ENCODE measurements around the gene ABHD2.
A peak's percentile ranks its signal among the peaks of the same experiment; 100 is the strongest.

Gene ABHD2

DNA sequence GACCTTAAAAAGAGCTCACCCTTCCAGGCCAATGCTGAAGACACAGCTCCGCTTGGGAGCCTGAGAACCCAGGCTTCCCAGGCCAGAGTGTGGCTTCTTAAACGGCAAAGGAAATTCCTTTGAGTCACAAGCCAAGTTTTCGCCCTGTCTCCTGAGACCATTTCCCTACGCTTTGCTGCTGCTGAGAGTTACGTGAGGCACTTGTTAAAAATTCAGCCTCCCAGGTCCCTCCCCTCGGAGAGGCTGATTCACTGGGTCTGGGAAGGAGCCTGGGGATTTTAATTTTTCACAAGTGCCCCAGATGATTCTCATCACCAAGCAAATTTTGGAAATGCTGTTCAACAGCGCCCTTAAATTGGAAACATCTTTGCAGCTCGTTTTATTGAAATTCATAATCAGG lies 107.6 kb downstream of the ABHD2 start:
- DNase-seq = no peak

GRCh38 chr15:89196241-89196640 lies 108.0 kb downstream of the ABHD2 start:
- no peak for DNase-seq

DNA sequence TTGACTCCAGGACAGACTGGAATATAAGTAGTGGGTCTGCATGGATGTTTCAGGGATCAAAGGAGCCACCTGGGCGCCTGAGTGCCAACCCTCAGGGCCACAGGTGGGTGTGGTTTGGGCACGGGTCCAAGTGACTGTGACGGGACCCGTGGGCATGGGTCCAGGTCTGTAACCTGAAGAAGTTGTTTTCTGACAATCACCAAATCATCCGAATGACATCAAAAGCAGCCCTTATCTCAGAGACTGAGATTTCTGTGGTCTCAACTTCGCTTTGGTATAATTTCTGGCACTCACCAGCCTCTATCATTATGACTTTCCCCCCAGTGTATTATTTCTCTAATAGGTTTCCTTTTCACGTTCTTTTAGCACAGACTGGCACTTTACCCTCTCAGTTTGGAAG lies 108.7 kb downstream of the ABHD2 start:
- DNase-seq = no peak

DNA sequence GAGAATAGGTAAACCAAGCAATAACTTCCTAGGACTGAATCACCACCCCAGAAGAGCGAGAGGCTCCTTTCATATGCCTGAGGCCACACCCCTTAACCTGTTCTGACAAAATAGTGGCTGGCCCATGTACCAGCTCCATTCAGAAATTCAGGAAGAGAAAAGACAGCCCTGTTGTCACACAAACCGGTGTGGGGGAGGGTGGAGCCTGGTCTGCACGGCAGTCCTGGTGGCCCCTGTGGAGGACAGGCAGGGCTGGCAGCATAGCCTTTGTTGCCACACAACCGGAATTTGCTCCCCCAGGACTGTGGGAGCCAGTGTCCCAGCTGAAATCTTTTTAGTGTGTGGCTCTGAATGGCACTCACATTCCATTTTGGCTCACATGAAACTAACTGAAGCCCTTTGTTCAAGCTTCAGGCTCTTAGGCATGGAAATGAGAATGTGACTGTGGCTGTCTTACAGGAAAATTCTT lies 109.3 kb downstream of the ABHD2 start:
- no peak for DNase-seq

DNA sequence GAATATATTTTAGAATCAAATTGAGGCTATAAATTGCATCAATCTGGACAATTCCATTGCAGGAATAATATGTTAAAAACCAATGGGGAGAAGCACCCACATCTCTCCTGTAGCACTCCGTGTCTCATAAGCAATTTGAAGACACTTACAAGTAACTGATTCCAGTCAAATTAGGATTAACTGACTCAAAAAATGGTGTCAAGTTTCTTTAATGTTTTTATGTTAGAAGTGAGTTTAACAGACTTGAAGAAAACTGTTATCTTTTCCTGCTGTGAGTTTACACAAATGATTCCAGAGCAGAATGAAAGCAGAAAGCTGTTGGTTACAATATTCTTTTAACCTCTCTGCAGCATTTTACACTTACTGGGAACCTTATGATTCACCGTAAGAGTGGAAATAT lies 109.9 kb downstream of the ABHD2 start:
- no peak for DNase-seq

- DNase-seq = no peak
These were observed 110.7 kb downstream of the ABHD2 start for GRCh38 chr15:89198934-89199333.

DNA sequence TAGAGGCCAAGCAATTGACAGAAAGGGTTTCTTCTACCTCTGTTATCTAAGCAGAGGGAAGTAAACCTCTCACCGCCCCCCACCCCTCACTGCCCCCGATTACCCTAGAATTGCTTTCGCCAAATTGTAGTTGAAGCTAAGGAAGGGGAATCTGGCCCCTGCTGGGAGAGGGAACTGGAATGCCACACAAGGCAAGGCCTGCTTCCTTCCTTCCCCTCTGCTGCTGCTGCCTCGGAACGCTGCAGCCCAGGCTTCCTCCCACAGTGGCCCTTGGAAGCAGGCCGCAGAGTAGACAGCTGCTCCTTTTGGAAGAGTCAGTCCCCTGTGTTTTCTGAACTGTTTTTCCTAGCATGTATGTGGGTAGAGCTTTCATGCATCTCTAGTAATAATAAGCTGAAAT lies 111.5 kb downstream of the ABHD2 start:
- no peak for DNase-seq

- DNase-seq = no peak
These were observed 111.9 kb downstream of the ABHD2 start for GRCh38 chr15:89200182-89200581.

GRCh38 chr15:89201465-89202005 lies 113.3 kb downstream of the ABHD2 start:
- no peak for DNase-seq

GRCh38 chr15:89203705-89204273 lies 115.5 kb downstream of the ABHD2 start:
- DNase-seq = peak in 2 of 4 experiments; percentile 15 to 40

DNA sequence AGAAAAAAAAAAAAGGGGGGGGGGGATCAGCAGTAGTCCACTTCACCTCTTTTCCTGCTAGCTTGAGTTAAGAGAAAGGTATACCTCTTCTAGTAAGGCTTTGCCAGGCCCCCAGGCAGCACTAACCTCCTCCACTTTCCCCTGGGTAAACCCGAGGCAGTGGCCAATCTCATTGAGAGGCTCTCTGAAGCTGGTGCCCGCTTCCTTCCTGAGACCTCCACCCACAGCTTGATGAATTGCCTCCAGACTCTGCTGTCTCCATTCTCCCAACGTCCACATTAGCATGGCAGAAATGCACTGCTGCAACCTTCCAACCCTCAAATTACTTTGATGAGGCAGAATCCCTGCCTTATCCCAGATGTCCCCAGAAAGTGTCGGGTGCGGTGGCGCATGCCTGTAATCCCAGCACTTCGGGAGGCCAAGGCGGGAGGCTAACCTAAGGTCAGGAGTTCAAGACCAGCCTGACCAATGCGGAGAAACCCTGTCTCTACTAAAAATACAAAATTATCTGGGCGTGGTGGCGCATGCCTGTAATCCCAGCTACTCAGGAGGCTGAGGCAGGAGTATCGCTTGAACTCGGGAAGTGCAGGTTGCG lies 117.8 kb downstream of the ABHD2 start:
- DNase-seq = peak in 2 of 4 experiments; percentile 5 to 14

DNA sequence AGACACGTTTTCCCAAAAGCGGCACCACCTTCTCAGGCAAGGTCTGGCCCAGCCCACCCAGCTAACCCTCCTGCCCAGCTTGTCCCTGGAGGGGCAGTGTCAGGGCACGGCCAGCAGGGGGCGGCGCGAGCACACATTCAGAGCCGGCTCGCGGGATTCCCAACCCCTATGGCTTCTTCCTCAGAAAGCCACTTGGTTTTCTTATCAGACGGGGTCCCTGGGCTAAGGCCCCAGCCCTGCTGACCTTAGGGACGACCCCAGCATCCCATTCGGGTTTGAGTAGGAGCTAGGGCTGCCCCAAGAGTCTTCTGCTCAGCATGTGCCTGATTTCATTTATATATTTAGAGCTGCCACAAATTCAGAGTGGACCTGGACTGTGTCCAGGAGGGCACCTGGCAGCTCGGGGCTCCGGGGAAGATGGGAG lies 118.7 kb downstream of the ABHD2 start:
- DNase-seq = peak; percentile 72 to 88 (median 78)

- no peak for DNase-seq
These were observed 120.0 kb downstream of the ABHD2 start for GRCh38 chr15:89208256-89208655.

DNA sequence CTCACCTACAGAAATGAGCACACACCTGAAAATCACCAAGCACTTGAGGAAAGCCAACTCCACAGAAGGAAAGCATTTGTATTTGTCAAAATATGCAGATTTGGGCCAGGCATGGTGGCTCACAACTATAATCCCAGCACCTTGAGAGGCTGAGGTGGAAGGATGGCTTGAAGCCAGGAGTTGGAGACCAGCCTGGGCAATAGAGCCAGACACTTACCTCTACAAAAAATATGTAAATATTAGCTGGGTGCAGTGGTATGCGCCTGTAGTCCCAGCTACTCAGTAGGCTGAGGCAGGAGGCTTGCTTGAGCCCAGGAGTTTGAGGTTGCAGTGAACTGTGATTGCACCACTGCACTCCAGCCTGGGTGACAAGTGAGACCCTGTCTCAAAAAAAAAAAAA lies 120.8 kb downstream of the ABHD2 start:
- DNase-seq = no peak

DNA sequence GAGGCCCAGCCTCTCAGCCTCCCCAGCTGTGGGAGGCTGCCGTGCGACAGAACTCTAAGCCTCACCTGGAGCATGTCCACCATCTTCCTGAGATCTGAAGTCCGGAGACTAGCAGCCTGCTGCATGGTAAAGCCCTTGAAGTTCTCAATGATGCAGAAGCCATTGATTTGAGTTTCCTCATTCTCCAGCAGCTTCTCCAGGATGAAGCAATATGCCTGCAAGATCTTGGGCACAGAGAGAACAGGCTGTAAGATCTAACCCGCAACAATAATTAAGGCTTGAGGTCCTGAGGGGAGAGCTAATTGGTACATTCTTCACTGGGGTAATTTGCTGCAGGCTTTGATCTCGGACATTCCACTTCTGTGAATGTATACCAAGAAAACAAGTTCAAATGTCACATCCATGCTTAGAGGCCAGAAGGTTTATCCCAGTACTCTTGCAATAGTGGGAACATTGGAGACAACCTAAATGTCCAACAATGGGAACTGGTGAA lies 123.5 kb downstream of the ABHD2 start:
- peak in 1 of 4 experiments; percentile 13 for DNase-seq

- no peak for DNase-seq
These were observed 127.4 kb downstream of the ABHD2 start for GRCh38 chr15:89215627-89216026.

DNA sequence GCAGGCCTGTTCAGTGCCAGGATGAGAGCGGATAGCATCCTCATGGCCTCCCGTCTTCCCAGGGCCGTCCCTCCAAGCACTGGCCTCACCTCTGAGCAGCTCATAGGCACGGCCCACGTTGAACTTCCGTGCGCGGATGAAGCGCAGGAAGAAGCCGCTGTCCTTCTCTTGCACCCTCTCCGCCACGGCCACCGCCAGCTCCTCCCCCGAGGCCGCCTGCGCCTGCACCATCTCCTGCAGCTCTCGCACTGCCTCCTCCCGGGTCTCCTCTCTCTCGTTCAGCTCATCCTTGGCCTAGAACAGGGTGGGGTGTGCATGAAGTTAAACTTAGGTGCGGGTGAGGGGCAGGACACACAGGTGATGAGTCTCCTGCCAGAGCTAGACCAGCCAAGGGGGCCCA lies 128.8 kb downstream of the ABHD2 start:
- no peak for DNase-seq

DNA sequence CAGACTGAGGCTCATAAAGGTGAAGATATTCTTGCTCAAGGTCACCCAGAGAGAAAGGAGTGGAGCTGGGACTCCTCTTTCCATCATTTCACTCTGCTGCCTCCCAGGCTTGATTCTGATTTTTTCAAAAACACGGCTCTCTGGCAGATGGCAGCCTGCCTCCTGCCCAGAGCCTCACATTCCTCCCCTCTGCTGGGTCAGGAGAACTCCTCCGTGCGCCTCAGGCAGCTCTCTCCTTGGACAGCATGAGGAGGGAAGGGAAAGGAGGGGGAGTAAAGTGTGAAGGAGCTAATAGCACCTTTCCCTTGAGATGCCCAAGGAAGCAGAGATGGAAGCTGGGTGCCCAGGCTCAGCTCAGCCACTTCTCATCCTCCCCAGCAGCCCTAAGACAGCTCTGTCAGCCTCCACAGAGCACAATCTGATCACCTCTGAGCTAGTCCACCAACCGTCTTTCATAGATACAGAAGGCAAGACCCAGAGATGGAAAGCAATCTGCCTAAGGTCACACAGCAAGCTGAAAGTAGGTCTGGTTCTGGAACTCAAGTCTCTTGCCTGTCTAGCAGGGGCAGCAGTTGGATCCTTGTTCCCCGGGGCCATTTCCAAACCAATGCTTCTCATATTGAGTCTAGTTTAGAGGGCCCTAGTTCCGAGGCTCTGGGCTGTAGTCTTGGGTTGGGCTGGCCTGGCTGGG lies 129.6 kb downstream of the ABHD2 start:
- no peak for DNase-seq

GRCh38 chr15:89218531-89218930 lies 130.3 kb downstream of the ABHD2 start:
- DNase-seq = no peak

- DNase-seq = no peak
These were observed 133.3 kb downstream of the ABHD2 start, which contains the start of gene RLBP1 for GRCh38 chr15:89221543-89221942. Gene RLBP1 (minus strand): TSS chr15:89221579. CDS start chr15:89218975, 2,604 bp downstream.

DNA sequence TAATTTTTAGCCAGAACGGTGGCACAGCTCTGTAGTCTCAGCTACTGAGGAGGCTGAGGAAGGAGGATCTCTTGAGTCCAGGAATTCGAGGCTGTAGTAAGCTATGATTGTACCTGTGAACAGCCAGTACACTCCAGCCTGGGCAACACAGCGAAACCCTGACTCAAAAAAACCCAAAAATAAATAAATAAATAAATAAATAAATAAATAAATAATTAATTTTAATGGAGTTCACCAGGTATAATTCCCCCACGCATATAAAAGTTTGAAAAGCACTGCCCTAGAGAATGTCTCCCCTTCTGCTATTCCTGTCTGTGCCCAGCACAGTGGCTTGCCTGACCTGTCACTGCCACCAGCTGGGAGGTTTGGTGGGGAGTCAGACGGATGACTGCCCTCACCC lies 137.3 kb downstream of the ABHD2 start:
- DNase-seq = no peak

DNA sequence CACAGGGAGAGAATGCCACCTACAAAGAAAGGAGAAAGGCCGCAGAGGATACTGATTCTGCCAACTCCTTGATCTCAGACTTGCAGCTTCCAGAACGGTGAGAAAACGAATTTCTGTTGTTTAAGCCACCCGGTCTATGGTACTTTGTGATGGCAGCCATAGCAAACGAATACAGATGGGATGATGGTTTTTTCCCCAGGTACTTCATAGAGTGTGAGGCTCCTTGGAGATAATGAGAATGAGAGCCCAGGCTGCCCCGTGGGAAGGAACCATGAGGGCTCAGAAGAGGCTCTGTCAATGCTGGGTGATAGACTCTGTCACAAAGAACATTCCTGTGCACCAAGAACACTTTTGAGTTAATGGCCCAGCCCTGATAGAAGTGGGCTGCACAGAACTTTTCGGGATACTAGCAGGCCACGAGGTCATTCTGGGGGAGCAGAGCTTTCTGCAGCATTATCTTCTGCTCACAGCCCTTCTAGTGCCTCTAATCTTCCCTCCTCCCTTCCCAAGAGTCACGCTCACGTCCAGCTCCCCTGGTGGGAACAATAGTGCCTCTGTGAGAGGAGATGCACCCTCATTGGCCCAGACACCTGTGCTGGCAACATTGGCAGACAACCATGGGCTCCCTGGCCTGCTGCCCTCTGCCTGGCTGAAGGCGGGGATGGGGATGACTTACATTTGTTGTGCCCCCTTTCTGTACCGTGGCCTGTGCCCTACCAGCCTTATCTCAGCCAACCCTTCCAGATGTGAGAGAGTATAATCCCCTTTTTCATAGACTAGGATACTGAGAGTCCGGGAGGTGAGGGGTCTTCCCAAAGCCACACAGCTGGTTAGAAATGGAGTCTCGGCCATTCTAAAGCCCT lies 138.3 kb downstream of the ABHD2 start:
- no peak for DNase-seq

GRCh38 chr15:89227425-89227824 lies 139.2 kb downstream of the ABHD2 start:
- no peak for DNase-seq

All from suppressor macrophage (primary cell).